GM19240 (cell line): ENCODE measurements around the gene OR5I1.
"Not testable (repeated sequence)": the region's sequence is repeated elsewhere in the genome, so short reads cannot be mapped to it uniquely, and the experiment has no call there.

Experiments used
- DNase-seq: peaks from one replicate; pipeline ENCODE4 v3.0.0; 2011; ENCODE audit warnings: low spot score; ENCODE audit not compliant: insufficient read length

Gene OR5I1

GRCh38 chr11:55936300-55936699 is at the start of gene OR5I1:
Gene OR5I1 (minus strand): TSS chr11:55936400. CDS start chr11:55936400, 0 bp downstream.
- no peak for DNase-seq

- DNase-seq: no peak
These were observed 34.7 kb upstream of the OR5I1 start for GRCh38 chr11:55970935-55971334.

- no peak for DNase-seq
These were observed 33.6 kb upstream of the OR5I1 start, which contains the start of gene OR10AG1 for GRCh38 chr11:55969845-55970244. Gene OR10AG1 (minus strand): TSS chr11:55969945. CDS start chr11:55969907, 38 bp downstream.

GRCh38 chr11:55967914-55968313 is 31.7 kb upstream of the OR5I1 start:
- no peak for DNase-seq

GRCh38 chr11:55966391-55966790 is 30.2 kb upstream of the OR5I1 start:
- DNase-seq: no peak

- no peak for DNase-seq
These were observed 20.3 kb upstream of the OR5I1 start for GRCh38 chr11:55956521-55956920.

GRCh38 chr11:55949330-55949729 is 13.1 kb upstream of the OR5I1 start:
- no peak for DNase-seq

- no peak for DNase-seq
These were observed 6.7 kb upstream of the OR5I1 start for GRCh38 chr11:55942785-55943392.

GRCh38 chr11:55920537-55920936 is 15.7 kb downstream of the OR5I1 start:
- no peak for DNase-seq

GRCh38 chr11:55914482-55914881 is 21.7 kb downstream of the OR5I1 start, which contains the start of gene OR5W2:
Gene OR5W2 (minus strand): TSS chr11:55914582. CDS start chr11:55914582, 0 bp downstream.
- DNase-seq: no peak

- DNase-seq: no peak
These were observed 33.9 kb downstream of the OR5I1 start for GRCh38 chr11:55902308-55902707.

GRCh38 chr11:55895216-55895615 is 41.0 kb downstream of the OR5I1 start:
- no peak for DNase-seq

- not testable (repeated sequence) for DNase-seq
These were observed 50.7 kb downstream of the OR5I1 start for GRCh38 chr11:55885481-55885880.
